ENCODE data around the gene TGM3. TPM values are rescaled to one million over a fixed set of nuclear protein-coding genes. Genes with fewer than 3 reads are reported as not detected.

TGM3 gene
- total and polyA plus RNA-seq, 7 experiments from 2014 or later, result not detected

GRCh38 chr20:2365091-2365490 lies 69.3 kb downstream of the TGM3 start:
- H3K4me3 ChIP-seq (ENCODE audit: low read length), result no peak overlapping the region
- DNase-seq (no peak), ATAC-seq (no peak)
- H3K4me3 Mint-ChIP-seq, result no peak overlapping the region
- no peak overlapping the region for H3K27ac ChIP-seq (ENCODE audit: low read depth, low read length)
- ChIA-PET POLR2A (no interaction called here), CTCF (no interaction called here)
- H3K27me3 Mint-ChIP-seq, result peaks cover 32 to 52% (median 41%) of the 10 kb centered on the region in 5 donors
- H3K4me1 ChIP-seq (ENCODE audit: control insufficient read depth in 2 of 2, insufficient read depth in 2 of 2, low read length in 2 of 2), result no peaks in the 10 kb centered on the region
- peaks cover 3 to 46% (median 15%) of the 10 kb centered on the region in 11 donors for H3K9me3 Mint-ChIP-seq
- H3K4me1 Mint-ChIP-seq, result no peaks in the 10 kb centered on the region
- no peak overlapping the region for H3K27ac Mint-ChIP-seq
- H3K27me3 ChIP-seq (ENCODE audit: control insufficient read depth in 2 of 2, insufficient read depth in 2 of 2, low read length in 2 of 2), result no peaks in the 10 kb centered on the region
- intact Hi-C loops (cut with micrococcal nuclease), result no loop called here
- H3K36me3 ChIP-seq (ENCODE audit: control insufficient read depth in 2 of 3, insufficient read depth in 3 of 3, low read length in 3 of 3), result no peaks in the 10 kb centered on the region
- peaks cover 0 to 7% (median 0%) of the 10 kb centered on the region in 3 experiments for H3K9me3 ChIP-seq (ENCODE audit: control insufficient read depth in 2 of 3, low read length in 3 of 3)
- H3K36me3 Mint-ChIP-seq, result peaks cover 0 to 15% (median 5%) of the 10 kb centered on the region in 5 donors

GRCh38 chr20:2365666-2366065 lies 69.9 kb downstream of the TGM3 start:
- Mint-ChIP-seq H3K36me3 (peaks cover 0 to 15% (median 5%) of the 10 kb centered on the region in 5 donors), H3K9me3 (peaks cover 3 to 40% (median 13%) of the 10 kb centered on the region in 11 donors), H3K4me1 (no peaks in the 10 kb centered on the region), H3K27ac (no peak overlapping the region), H3K4me3 (no peak overlapping the region), H3K27me3 (peaks cover 35 to 53% (median 44%) of the 10 kb centered on the region in 5 donors)
- no peaks in the 10 kb centered on the region for H3K36me3 ChIP-seq (ENCODE audit: control insufficient read depth in 2 of 3, insufficient read depth in 3 of 3, low read length in 3 of 3)
- ATAC-seq, result no peak
- H3K27me3 ChIP-seq (ENCODE audit: control insufficient read depth in 2 of 2, insufficient read depth in 2 of 2, low read length in 2 of 2), result no peaks in the 10 kb centered on the region
- ChIA-PET POLR2A (no interaction called here), CTCF (no interaction called here)
- H3K27ac ChIP-seq (ENCODE audit: low read depth, low read length), result no peak overlapping the region
- intact Hi-C loops (cut with micrococcal nuclease), result no loop called here
- H3K4me1 ChIP-seq (ENCODE audit: control insufficient read depth in 2 of 2, insufficient read depth in 2 of 2, low read length in 2 of 2), result no peaks in the 10 kb centered on the region
- H3K4me3 ChIP-seq (ENCODE audit: low read length), result no peak overlapping the region
- H3K9me3 ChIP-seq (ENCODE audit: control insufficient read depth in 2 of 3, low read length in 3 of 3), result peaks cover 0 to 7% (median 0%) of the 10 kb centered on the region in 3 experiments
- no peak for DNase-seq

- H3K9me3 ChIP-seq (ENCODE audit: control insufficient read depth in 2 of 3, low read length in 3 of 3), result no peaks in the 10 kb centered on the region
- H3K4me1 ChIP-seq (ENCODE audit: control insufficient read depth in 2 of 2, insufficient read depth in 2 of 2, low read length in 2 of 2), result no peaks in the 10 kb centered on the region
- no peaks in the 10 kb centered on the region for H3K36me3 ChIP-seq (ENCODE audit: control insufficient read depth in 2 of 3, insufficient read depth in 3 of 3, low read length in 3 of 3)
- Mint-ChIP-seq H3K4me1 (no peaks in the 10 kb centered on the region), H3K36me3 (peaks cover 0 to 6% (median 0%) of the 10 kb centered on the region in 5 donors), H3K27me3 (peaks cover 47 to 66% (median 60%) of the 10 kb centered on the region in 5 donors), H3K9me3 (peaks cover 0 to 19% (median 5%) of the 10 kb centered on the region in 11 donors), H3K27ac (no peak overlapping the region), H3K4me3 (no peak overlapping the region)
- ATAC-seq (no peak), DNase-seq (no peak)
- POLR2A ChIA-PET, result no interaction called here
- CTCF ChIA-PET, result no interaction called here
- H3K27ac ChIP-seq (ENCODE audit: low read depth, low read length), result no peak overlapping the region
- H3K27me3 ChIP-seq (ENCODE audit: control insufficient read depth in 2 of 2, insufficient read depth in 2 of 2, low read length in 2 of 2), result peaks cover 0 to 7% of the 10 kb centered on the region in 2 donors
- intact Hi-C loops (cut with micrococcal nuclease), result no loop called here
- H3K4me3 ChIP-seq (ENCODE audit: low read length), result no peak overlapping the region
Observed at GRCh38 chr20:2368621-2369020, 72.8 kb downstream of the TGM3 start.

GRCh38 chr20:2373098-2373497 lies 77.3 kb downstream of the TGM3 start:
- peaks cover 0 to 9% (median 0%) of the 10 kb centered on the region in 7 donors for H3K4me1 Mint-ChIP-seq
- H3K27ac Mint-ChIP-seq, result no peak overlapping the region
- POLR2A ChIA-PET, result no interaction called here
- H3K4me3 ChIP-seq (ENCODE audit: low read length), result no peak overlapping the region
- CTCF ChIA-PET, result no interaction called here
- H3K27me3 Mint-ChIP-seq, result peaks cover 49 to 71% (median 53%) of the 10 kb centered on the region in 5 donors
- intact Hi-C loops (cut with micrococcal nuclease), result no loop called here
- H3K9me3 ChIP-seq (ENCODE audit: control insufficient read depth in 2 of 3, low read length in 3 of 3), result no peaks in the 10 kb centered on the region
- H3K4me3 Mint-ChIP-seq, result no peak overlapping the region
- DNase-seq (no peak), ATAC-seq (no peak)
- peaks cover 0 to 5% (median 0%) of the 10 kb centered on the region in 5 donors for H3K36me3 Mint-ChIP-seq
- H3K4me1 ChIP-seq (ENCODE audit: control insufficient read depth in 2 of 2, insufficient read depth in 2 of 2, low read length in 2 of 2), result no peaks in the 10 kb centered on the region
- peaks cover 0 to 7% of the 10 kb centered on the region in 2 donors for H3K27me3 ChIP-seq (ENCODE audit: control insufficient read depth in 2 of 2, insufficient read depth in 2 of 2, low read length in 2 of 2)
- H3K9me3 Mint-ChIP-seq, result peaks cover 0 to 15% (median 5%) of the 10 kb centered on the region in 11 donors
- H3K36me3 ChIP-seq (ENCODE audit: control insufficient read depth in 2 of 3, insufficient read depth in 3 of 3, low read length in 3 of 3), result no peaks in the 10 kb centered on the region
- no peak overlapping the region for H3K27ac ChIP-seq (ENCODE audit: low read depth, low read length)

GRCh38 chr20:2374346-2375125 lies 78.7 kb downstream of the TGM3 start:
- H3K27ac ChIP-seq (ENCODE audit: low read depth, low read length), result no peak overlapping the region
- peaks cover 0 to 3% (median 0%) of the 10 kb centered on the region in 5 donors for H3K36me3 Mint-ChIP-seq
- H3K4me1 Mint-ChIP-seq, result peaks cover 4 to 23% (median 12%) of the 10 kb centered on the region in 7 donors
- H3K9me3 ChIP-seq (ENCODE audit: control insufficient read depth in 2 of 3, low read length in 3 of 3), result no peaks in the 10 kb centered on the region
- H3K36me3 ChIP-seq (ENCODE audit: control insufficient read depth in 2 of 3, insufficient read depth in 3 of 3, low read length in 3 of 3), result no peaks in the 10 kb centered on the region
- no peak overlapping the region for H3K4me3 Mint-ChIP-seq
- peaks cover 0 to 7% of the 10 kb centered on the region in 2 donors for H3K27me3 ChIP-seq (ENCODE audit: control insufficient read depth in 2 of 2, insufficient read depth in 2 of 2, low read length in 2 of 2)
- ChIA-PET CTCF (no interaction called here), POLR2A (no interaction called here)
- peaks cover 0 to 6% (median 0%) of the 10 kb centered on the region in 11 donors for H3K9me3 Mint-ChIP-seq
- intact Hi-C loops (cut with micrococcal nuclease), result no loop called here
- ATAC-seq (no peak), DNase-seq (no peak)
- peaks cover 39 to 62% (median 48%) of the 10 kb centered on the region in 5 donors for H3K27me3 Mint-ChIP-seq
- H3K4me3 ChIP-seq (ENCODE audit: low read length), result no peak overlapping the region
- H3K27ac Mint-ChIP-seq, result no peak overlapping the region
- peaks cover 10 to 11% of the 10 kb centered on the region in 2 donors for H3K4me1 ChIP-seq (ENCODE audit: control insufficient read depth in 2 of 2, insufficient read depth in 2 of 2, low read length in 2 of 2)

GRCh38 chr20:2378893-2379292 lies 83.1 kb downstream of the TGM3 start:
- Mint-ChIP-seq H3K27ac (no peak overlapping the region), H3K9me3 (peaks cover 0 to 2% (median 0%) of the 10 kb centered on the region in 11 donors), H3K4me3 (peak overlapping the region in 6 of 10 donors; percentile 32 to 76 (median 64)), H3K27me3 (peaks cover 5 to 40% (median 19%) of the 10 kb centered on the region in 5 donors), H3K36me3 (no peaks in the 10 kb centered on the region), H3K4me1 (peaks cover 11 to 35% (median 22%) of the 10 kb centered on the region in 7 donors)
- no peaks in the 10 kb centered on the region for H3K9me3 ChIP-seq (ENCODE audit: control insufficient read depth in 2 of 3, low read length in 3 of 3)
- ATAC-seq, result no peak
- no peaks in the 10 kb centered on the region for H3K27me3 ChIP-seq (ENCODE audit: control insufficient read depth in 2 of 2, insufficient read depth in 2 of 2, low read length in 2 of 2)
- ChIA-PET CTCF (no interaction called here), POLR2A (no interaction called here)
- peaks cover 14% of the 10 kb centered on the region in 2 donors for H3K4me1 ChIP-seq (ENCODE audit: control insufficient read depth in 2 of 2, insufficient read depth in 2 of 2, low read length in 2 of 2)
- DNase-seq, result no peak
- H3K36me3 ChIP-seq (ENCODE audit: control insufficient read depth in 2 of 3, insufficient read depth in 3 of 3, low read length in 3 of 3), result no peaks in the 10 kb centered on the region
- intact Hi-C loops (cut with micrococcal nuclease), result no loop called here
- no peak overlapping the region for H3K27ac ChIP-seq (ENCODE audit: low read depth, low read length)
- H3K4me3 ChIP-seq (ENCODE audit: low read length), result no peak overlapping the region
